K562 (cell line): Measurements from ENCODE around the gene TTBK2. TPM values are rescaled to one million over a fixed set of nuclear protein-coding genes. Genes with fewer than 3 reads are reported as not detected.

ENCODE experiments used
- DACH1 ChIP-seq: fragments of 450-650 bp; IDR thresholded peaks from 2 replicates; pipeline ENCODE4 v1.6.1; 2018; ENCODE audit not compliant: partially characterized antibody
- E2F3 ChIP-seq: fragments of 250-450 bp; sonication (Bioruptor Pico); IDR thresholded peaks from 2 replicates; pipeline ENCODE4 v1.4.0; 2020; ENCODE audit warnings: mild to moderate bottlenecking
- KDM5B ChIP-seq: fragments of 200-600 bp; sonication (generic); IDR thresholded peaks from 2 replicates; pipeline ENCODE4 v1.6.1; 2012; ENCODE audit warnings: low read depth, mild to moderate bottlenecking, moderate library complexity, low read length, control low read depth, inconsistent platforms; ENCODE audit not compliant: insufficient replicate concordance
- NR4A1 ChIP-seq, 2 experiments: fragments of 250-450 bp in 1 of 2; fragments of 450-650 bp in 1 of 2; sonication (Bioruptor Pico) in 1 of 2; IDR thresholded peaks; 2 replicates each; pipeline versions ENCODE4 v1.4.0 to v1.6.1; 2016 to 2020; ENCODE audit warnings: mild to moderate bottlenecking in 2 of 2, missing compliant biosample characterization in 1 of 2, missing genetic modification characterization in 1 of 2, moderate library complexity in 1 of 2
- POLR2AphosphoS5 ChIP-seq: IDR thresholded peaks from 2 replicates; pipeline ENCODE4 v1.6.1; 2011; ENCODE audit warnings: mild to moderate bottlenecking, low read depth, low read length, moderate library complexity; ENCODE audit not compliant: control insufficient read depth, insufficient read depth
- RB1 ChIP-seq: fragments of 450-650 bp; IDR thresholded peaks from 2 replicates; pipeline ENCODE4 v1.6.1; 2017; ENCODE audit warnings: low read depth, mild to moderate bottlenecking
- SIN3B ChIP-seq: fragments of 450-650 bp; IDR thresholded peaks from 2 replicates; pipeline ENCODE4 v1.6.1; 2017; ENCODE audit warnings: low read depth, mild to moderate bottlenecking, moderate library complexity
- SMC3 ChIP-seq: conservative IDR thresholded peaks from 2 replicates; pipeline ENCODE4 v1.6.1; 2011; ENCODE audit warnings: low read depth, low read length, improper control_type of control experiment; ENCODE audit not compliant: insufficient read depth
- TEAD1 ChIP-seq, 2 experiments: fragments of 450-650 bp in 1 of 2; sonication (generic) in 1 of 2; formaldehyde crosslinking; IDR thresholded peaks; 2 replicates each; pipeline versions ENCODE4 v1.4.0 to v1.8.0; 2020 to 2022; ENCODE audit warnings: mild to moderate bottlenecking in 2 of 2, missing genetic modification reagents in 1 of 2
- USF2 ChIP-seq: sonication (generic); formaldehyde crosslinking; IDR thresholded peaks from 2 replicates; pipeline ENCODE4 v1.5.0; 2020; ENCODE audit warnings: missing genetic modification reagents
- polyA plus RNA-seq, 8 experiments: library from polyadenylated mRNA; depleted of rRNA in 4 of 8; stranded (reverse) in 5 of 8; unstranded in 3 of 8; fragments of >200 nt; fragmentation: Nextera tagmentation in 2 of 8; fragmentation: Illumina TruSeq in 1 of 8; extraction: Ambion mirVana in 2 of 8; extraction: Trizol in 1 of 8; gene quantifications; 2 replicates each; pipeline versions ENCODE4 v1.2.1 to v1.2.3, GENCODE V29; 2011 to 2014; ENCODE audit warnings: inconsistent platforms in 1 of 8, missing spikeins in 1 of 8
- total RNA-seq, 7 experiments: library from RNA; depleted of rRNA in 6 of 7; stranded (reverse); fragments of >200 nt in 6 of 7; fragmentation: Illumina TruSeq in 2 of 7; extraction: Trizol in 2 of 7; gene quantifications; 2 replicates each; pipeline versions ENCODE4 v1.2.1 to v1.2.3, GENCODE V29; 2011 to 2021; ENCODE audit warnings: low replicate concordance in 1 of 7
- TF ChIP-seq, protein P1 (sequence below), 2 experiments: IDR thresholded peaks; 2 replicates each; pipeline ENCODE4 v1.6.1; 2012; ENCODE audit warnings: improper control_type of control experiment in 2 of 2, low read depth in 2 of 2, low read length in 2 of 2, borderline replicate concordance in 1 of 2
- TF ChIP-seq, protein P2 (sequence below): sonication (generic); formaldehyde crosslinking; IDR thresholded peaks from 2 replicates; pipeline ENCODE4 v1.8.0; 2022; ENCODE audit warnings: missing genetic modification reagents, mild to moderate bottlenecking, moderate library complexity, borderline replicate concordance
- TF ChIP-seq, protein P3 (sequence below): sonication (generic); formaldehyde crosslinking; IDR thresholded peaks from 2 replicates; pipeline ENCODE4 v1.8.1; 2022; ENCODE audit warnings: missing genetic modification reagents
- TF ChIP-seq, protein P4 (sequence below): IDR thresholded peaks from 2 replicates; pipeline ENCODE4 v1.6.1; 2014; ENCODE audit warnings: antibody characterized with exemption

TTBK2 gene
- total and polyA plus RNA-seq, 9 of the 15 experiments (the other 6 are each of a cell fraction or from before 2014, with no cell fraction given), result 0.89 to 8.0 (median 4.8) TPM

DNA sequence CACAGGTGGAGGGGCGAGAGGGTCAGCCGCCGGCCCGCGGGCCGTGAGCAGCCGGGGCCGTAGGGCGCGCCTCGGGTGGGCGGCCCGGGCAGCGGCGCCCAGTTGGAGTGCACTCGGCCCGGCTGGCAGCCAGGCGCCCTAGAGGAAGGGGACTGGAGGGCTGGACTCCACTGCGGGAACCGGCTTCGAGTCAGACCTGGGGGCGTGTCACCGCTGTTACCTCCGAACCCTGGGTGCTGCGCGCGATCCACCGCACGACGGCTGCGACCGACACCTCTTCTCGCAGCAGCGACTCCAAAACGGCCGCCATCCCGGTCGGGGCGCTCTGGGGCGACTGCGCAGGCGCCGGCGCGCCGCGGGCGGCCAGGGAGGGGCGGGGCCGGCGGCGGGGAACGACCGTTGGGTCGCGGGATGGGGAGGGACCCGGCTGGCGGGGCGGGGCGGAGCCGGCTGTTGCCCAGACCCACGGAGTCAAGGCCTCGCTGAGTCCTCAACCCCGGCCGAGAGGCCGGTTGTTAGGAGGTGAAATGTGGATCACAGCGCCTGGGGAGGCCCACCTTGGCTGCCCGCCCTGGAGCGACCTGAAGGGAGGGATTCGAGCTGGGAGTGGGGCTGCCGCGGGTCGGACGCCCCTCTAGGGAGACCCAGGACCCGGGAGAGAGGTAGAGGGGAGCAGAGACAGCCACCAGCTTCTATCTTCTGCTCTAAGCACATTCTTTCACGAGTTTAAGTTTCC lies 183.6 kb downstream of the TTBK2 start, which contains the start of gene CDAN1 (continued):
- TF ChIP-seq, protein P1, sequence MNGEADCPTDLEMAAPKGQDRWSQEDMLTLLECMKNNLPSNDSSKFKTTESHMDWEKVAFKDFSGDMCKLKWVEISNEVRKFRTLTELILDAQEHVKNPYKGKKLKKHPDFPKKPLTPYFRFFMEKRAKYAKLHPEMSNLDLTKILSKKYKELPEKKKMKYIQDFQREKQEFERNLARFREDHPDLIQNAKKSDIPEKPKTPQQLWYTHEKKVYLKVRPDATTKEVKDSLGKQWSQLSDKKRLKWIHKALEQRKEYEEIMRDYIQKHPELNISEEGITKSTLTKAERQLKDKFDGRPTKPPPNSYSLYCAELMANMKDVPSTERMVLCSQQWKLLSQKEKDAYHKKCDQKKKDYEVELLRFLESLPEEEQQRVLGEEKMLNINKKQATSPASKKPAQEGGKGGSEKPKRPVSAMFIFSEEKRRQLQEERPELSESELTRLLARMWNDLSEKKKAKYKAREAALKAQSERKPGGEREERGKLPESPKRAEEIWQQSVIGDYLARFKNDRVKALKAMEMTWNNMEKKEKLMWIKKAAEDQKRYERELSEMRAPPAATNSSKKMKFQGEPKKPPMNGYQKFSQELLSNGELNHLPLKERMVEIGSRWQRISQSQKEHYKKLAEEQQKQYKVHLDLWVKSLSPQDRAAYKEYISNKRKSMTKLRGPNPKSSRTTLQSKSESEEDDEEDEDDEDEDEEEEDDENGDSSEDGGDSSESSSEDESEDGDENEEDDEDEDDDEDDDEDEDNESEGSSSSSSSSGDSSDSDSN (IDR thresholded peaks at IDR 0.05; ENCODE audit: borderline replicate concordance in 1 of 2, low read depth in 2 of 2, low read length in 2 of 2), result peak; percentile 30 to 57; a peak in 2 of 4 replicates
- TF ChIP-seq NR4A1 (CRISPR knock-in tag; IDR thresholded peaks at IDR 0.05) (peak; percentile 63; the same call in 1 of the 2 replicates), NR4A1 (tag; IDR thresholded peaks at IDR 0.05) (no peak), SMC3 (peak; percentile 3; the same call in 1 of the 2 replicates), SIN3B (peak; percentile 73), E2F3 (CRISPR knock-in tag) (peak; percentile 32; the same call in 1 of the 2 replicates), POLR2AphosphoS5 (peak; percentile 81), USF2 (CRISPR knock-in tag) (no peak), TEAD1 (CRISPR knock-in tag; IDR thresholded peaks at IDR 0.05) (peak in 1 of 2 experiments; percentile 58; a peak in 2 of 4 replicates), DACH1 (no peak), KDM5B (peak; percentile 87), RB1 (peak; percentile 66; the same call in 1 of the 2 replicates)
- TF ChIP-seq, protein P2, sequence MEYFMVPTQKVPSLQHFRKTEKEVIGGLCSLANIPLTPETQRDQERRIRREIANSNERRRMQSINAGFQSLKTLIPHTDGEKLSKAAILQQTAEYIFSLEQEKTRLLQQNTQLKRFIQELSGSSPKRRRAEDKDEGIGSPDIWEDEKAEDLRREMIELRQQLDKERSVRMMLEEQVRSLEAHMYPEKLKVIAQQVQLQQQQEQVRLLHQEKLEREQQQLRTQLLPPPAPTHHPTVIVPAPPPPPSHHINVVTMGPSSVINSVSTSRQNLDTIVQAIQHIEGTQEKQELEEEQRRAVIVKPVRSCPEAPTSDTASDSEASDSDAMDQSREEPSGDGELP (CRISPR knock-in tag), result peak; percentile 54; the same call in 1 of the 2 replicates
- TF ChIP-seq, protein P3, sequence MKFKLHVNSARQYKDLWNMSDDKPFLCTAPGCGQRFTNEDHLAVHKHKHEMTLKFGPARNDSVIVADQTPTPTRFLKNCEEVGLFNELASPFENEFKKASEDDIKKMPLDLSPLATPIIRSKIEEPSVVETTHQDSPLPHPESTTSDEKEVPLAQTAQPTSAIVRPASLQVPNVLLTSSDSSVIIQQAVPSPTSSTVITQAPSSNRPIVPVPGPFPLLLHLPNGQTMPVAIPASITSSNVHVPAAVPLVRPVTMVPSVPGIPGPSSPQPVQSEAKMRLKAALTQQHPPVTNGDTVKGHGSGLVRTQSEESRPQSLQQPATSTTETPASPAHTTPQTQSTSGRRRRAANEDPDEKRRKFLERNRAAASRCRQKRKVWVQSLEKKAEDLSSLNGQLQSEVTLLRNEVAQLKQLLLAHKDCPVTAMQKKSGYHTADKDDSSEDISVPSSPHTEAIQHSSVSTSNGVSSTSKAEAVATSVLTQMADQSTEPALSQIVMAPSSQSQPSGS (CRISPR knock-in tag), result no peak
- TF ChIP-seq, protein P4, sequence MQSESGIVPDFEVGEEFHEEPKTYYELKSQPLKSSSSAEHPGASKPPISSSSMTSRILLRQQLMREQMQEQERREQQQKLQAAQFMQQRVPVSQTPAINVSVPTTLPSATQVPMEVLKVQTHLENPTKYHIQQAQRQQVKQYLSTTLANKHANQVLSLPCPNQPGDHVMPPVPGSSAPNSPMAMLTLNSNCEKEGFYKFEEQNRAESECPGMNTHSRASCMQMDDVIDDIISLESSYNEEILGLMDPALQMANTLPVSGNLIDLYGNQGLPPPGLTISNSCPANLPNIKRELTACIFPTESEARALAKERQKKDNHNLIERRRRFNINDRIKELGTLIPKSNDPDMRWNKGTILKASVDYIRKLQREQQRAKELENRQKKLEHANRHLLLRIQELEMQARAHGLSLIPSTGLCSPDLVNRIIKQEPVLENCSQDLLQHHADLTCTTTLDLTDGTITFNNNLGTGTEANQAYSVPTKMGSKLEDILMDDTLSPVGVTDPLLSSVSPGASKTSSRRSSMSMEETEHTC, result peak; percentile 30; the same call in 1 of the 2 replicates
